K562 (cell line): ENCODE data around the gene ESD.

ENCODE experiments used
- ARID2 ChIP-seq: fragments of 450-650 bp; IDR thresholded peaks from 2 replicates; pipeline ENCODE4 v1.6.1; 2017; ENCODE audit warnings: antibody characterized with exemption, mild to moderate bottlenecking
- BACH1 ChIP-seq: fragments of 200-800 bp; sonication (Bioruptor generic); IDR thresholded peaks from 2 replicates; pipeline ENCODE4 v1.6.1; 2016; ENCODE audit warnings: missing genetic modification characterization, missing compliant biosample characterization
- CBX3 ChIP-seq, 2 experiments: IDR thresholded peaks; 1 replicate in 1 of 2; 2 replicates in 1 of 2; pipeline ENCODE4 v1.6.1; 2012; ENCODE audit warnings: inconsistent platforms in 2 of 2, low read length in 2 of 2, borderline replicate concordance in 1 of 2, control low read depth in 1 of 2
- ELF4 ChIP-seq: fragments of 450-650 bp; formaldehyde crosslinking; IDR thresholded peaks from 2 replicates; pipeline ENCODE4 v1.4.0; 2022; ENCODE audit warnings: missing genetic modification characterization
- FOXA1 ChIP-seq: fragments of 450-650 bp; IDR thresholded peaks from 2 replicates; pipeline ENCODE4 v1.6.1; 2016; ENCODE audit warnings: mild to moderate bottlenecking, borderline replicate concordance
- JUND ChIP-seq, 2 experiments: IDR thresholded peaks; 2 replicates in 1 of 2; 3 replicates in 1 of 2; pipeline ENCODE4 v1.6.1; 2011; ENCODE audit warnings: borderline replicate concordance in 2 of 2, low read depth in 2 of 2, low read length in 2 of 2, improper control_type of control experiment in 1 of 2, missing biosample characterization in 1 of 2, missing genetic modification characterization in 1 of 2, missing genetic modification reagents in 1 of 2
- NR1H2 ChIP-seq: sonication (generic); formaldehyde crosslinking; IDR thresholded peaks from 2 replicates; pipeline ENCODE4 v1.4.0; 2020; ENCODE audit warnings: mild to moderate bottlenecking, missing genetic modification reagents
- RBM34 ChIP-seq: fragments of 200-400 bp; formaldehyde crosslinking; IDR thresholded peaks from 2 replicates; pipeline ENCODE4 v1.6.1; 2018; ENCODE audit warnings: low read length, borderline replicate concordance; ENCODE audit not compliant: insufficient read depth
- RFX5 ChIP-seq: IDR thresholded peaks from 2 replicates; pipeline ENCODE4 v1.6.1; 2011; ENCODE audit warnings: low read depth, mild to moderate bottlenecking, improper control_type of control experiment, low read length
- YY1 ChIP-seq, 3 experiments: IDR thresholded peaks; 2 replicates each; pipeline ENCODE4 v1.6.1; 2011; ENCODE audit warnings: low read length in 2 of 3, mild to moderate bottlenecking in 2 of 3, moderate library complexity in 2 of 3, borderline replicate concordance in 1 of 3, control low read depth in 1 of 3, low read depth in 1 of 3; ENCODE audit not compliant: insufficient read depth in 3 of 3, insufficient replicate concordance in 2 of 3, control insufficient read depth in 1 of 3, insufficient read length in 1 of 3; ENCODE audit errors: extremely low read depth in 1 of 3
- ZFP1 ChIP-seq: fragments of 450-650 bp; formaldehyde crosslinking; IDR thresholded peaks from 2 replicates; pipeline ENCODE4 v1.4.0; 2020; ENCODE audit warnings: mild to moderate bottlenecking, mixed read lengths
- TF ChIP-seq, protein P1 (sequence below), 3 experiments: IDR thresholded peaks in 2 of 3; conservative IDR thresholded peaks in 1 of 3; 2 replicates each; pipeline ENCODE4 v1.5.1; 2011 to 2012; ENCODE audit warnings: low read length in 3 of 3, mild to moderate bottlenecking in 3 of 3, control low read depth in 2 of 3, improper control_type of control experiment in 1 of 3, inconsistent platforms in 1 of 3, low read depth in 1 of 3, mixed read lengths in 1 of 3, moderate library complexity in 1 of 3; ENCODE audit not compliant: insufficient read depth in 2 of 3
- TF ChIP-seq, protein P2 (sequence below), 2 experiments: fragments of 450-650 bp; IDR thresholded peaks; 2 replicates each; pipeline ENCODE4 v1.6.1; 2016

DNA sequence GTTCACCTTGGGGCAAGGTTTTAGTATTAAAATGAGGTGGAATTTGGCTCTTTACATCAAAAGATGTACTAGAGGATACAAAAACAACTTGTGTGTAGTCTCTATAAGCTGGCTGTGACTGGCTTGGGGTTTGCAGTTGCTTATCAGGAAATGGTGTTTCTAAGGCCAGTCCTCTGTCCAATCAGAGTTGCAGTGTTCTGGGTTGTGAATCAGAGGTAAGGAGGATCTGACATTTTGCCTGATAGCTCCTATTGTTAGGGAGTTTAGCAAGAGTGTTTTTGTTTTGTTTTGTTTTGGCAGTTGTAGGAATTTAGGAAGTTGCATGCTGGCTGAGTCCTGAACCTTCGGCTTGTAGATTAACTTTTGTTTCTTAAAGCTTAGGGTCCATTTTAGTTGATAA lies 20.1 kb upstream of the ESD start:
- no peak for TF ChIP-seq RFX5
- TF ChIP-seq FOXA1: no peak
- TF ChIP-seq, protein P1, sequence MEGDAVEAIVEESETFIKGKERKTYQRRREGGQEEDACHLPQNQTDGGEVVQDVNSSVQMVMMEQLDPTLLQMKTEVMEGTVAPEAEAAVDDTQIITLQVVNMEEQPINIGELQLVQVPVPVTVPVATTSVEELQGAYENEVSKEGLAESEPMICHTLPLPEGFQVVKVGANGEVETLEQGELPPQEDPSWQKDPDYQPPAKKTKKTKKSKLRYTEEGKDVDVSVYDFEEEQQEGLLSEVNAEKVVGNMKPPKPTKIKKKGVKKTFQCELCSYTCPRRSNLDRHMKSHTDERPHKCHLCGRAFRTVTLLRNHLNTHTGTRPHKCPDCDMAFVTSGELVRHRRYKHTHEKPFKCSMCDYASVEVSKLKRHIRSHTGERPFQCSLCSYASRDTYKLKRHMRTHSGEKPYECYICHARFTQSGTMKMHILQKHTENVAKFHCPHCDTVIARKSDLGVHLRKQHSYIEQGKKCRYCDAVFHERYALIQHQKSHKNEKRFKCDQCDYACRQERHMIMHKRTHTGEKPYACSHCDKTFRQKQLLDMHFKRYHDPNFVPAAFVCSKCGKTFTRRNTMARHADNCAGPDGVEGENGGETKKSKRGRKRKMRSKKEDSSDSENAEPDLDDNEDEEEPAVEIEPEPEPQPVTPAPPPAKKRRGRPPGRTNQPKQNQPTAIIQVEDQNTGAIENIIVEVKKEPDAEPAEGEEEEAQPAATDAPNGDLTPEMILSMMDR (IDR thresholded peaks at IDR 0.05 in 2 of 3, conservative IDR thresholded peaks at IDR 0.05 in 1 of 3; ENCODE audit: insufficient read depth in 2 of 3, low read depth in 1 of 3, low read length in 3 of 3): no peak
- TF ChIP-seq, protein P2, sequence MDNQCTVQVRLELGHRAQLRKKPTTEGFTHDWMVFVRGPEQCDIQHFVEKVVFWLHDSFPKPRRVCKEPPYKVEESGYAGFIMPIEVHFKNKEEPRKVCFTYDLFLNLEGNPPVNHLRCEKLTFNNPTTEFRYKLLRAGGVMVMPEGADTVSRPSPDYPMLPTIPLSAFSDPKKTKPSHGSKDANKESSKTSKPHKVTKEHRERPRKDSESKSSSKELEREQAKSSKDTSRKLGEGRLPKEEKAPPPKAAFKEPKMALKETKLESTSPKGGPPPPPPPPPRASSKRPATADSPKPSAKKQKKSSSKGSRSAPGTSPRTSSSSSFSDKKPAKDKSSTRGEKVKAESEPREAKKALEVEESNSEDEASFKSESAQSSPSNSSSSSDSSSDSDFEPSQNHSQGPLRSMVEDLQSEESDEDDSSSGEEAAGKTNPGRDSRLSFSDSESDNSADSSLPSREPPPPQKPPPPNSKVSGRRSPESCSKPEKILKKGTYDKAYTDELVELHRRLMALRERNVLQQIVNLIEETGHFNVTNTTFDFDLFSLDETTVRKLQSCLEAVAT (IDR thresholded peaks at IDR 0.05): no peak
- no peak for TF ChIP-seq JUND (IDR thresholded peaks at IDR 0.05; ENCODE audit: borderline replicate concordance, low read depth, low read length)
- TF ChIP-seq JUND (tag; IDR thresholded peaks at IDR 0.05; ENCODE audit: borderline replicate concordance, low read depth, low read length): no peak
- no peak for TF ChIP-seq ZFP1 (CRISPR knock-in tag)
- no peak for TF ChIP-seq YY1 (IDR thresholded peaks at IDR 0.05; ENCODE audit: borderline replicate concordance in 1 of 3, control insufficient read depth in 1 of 3, extremely low read depth in 1 of 3, insufficient read depth in 3 of 3, insufficient read length in 1 of 3, insufficient replicate concordance in 2 of 3, low read depth in 1 of 3, low read length in 2 of 3)
- TF ChIP-seq BACH1 (tag): no peak
- TF ChIP-seq ARID2: no peak
- TF ChIP-seq RBM34: no peak
- TF ChIP-seq ELF4: no peak
- TF ChIP-seq CBX3 (IDR thresholded peaks at IDR 0.05; ENCODE audit: borderline replicate concordance in 1 of 2, low read length in 2 of 2): no peak
- no peak for TF ChIP-seq NR1H2
